Astrocyte (in vitro differentiated cells and primary cell): ENCODE data around the gene RSPH6A. TPM values are rescaled to one million over a fixed set of nuclear protein-coding genes. Genes with fewer than 3 reads are reported as not detected.

Experiments
- DNase-seq: peaks from one replicate; pipeline ENCODE4 v3.0.0-alpha.2; 2010; ENCODE audit warnings: low read depth
- FAIRE-seq: peaks from 2 replicates; lab custom pipeline; 2011; peaks lifted over from hg19 to GRCh38; lab: Jason Lieb, UNC
- H2AFZ ChIP-seq: 2 replicates; pipeline ENCODE4 v1.6.0; 2012; ENCODE audit warnings: low read depth, low read length, inconsistent platforms
- H3K27ac ChIP-seq: 2 replicates; pipeline ENCODE4 v1.5.1; 2011; ENCODE audit warnings: low read depth, low read length, inconsistent platforms
- H3K27me3 ChIP-seq: 2 replicates; pipeline ENCODE4 v1.6.0; 2011; ENCODE audit warnings: low read length, inconsistent platforms; ENCODE audit not compliant: insufficient read depth
- H3K36me3 ChIP-seq: 2 replicates; pipeline ENCODE4 v1.5.1; 2011; ENCODE audit warnings: low read length, inconsistent platforms; ENCODE audit not compliant: insufficient read depth
- H3K4me1 ChIP-seq: 2 replicates; pipeline ENCODE4 v1.5.1; 2011; ENCODE audit warnings: low read length, inconsistent platforms; ENCODE audit not compliant: insufficient read depth
- H3K4me2 ChIP-seq: 2 replicates; pipeline ENCODE4 v1.6.0; 2012; ENCODE audit warnings: low read length, inconsistent platforms
- H3K4me3 ChIP-seq: 2 replicates; pipeline ENCODE4 v1.5.1; 2011; ENCODE audit warnings: low read depth, mild to moderate bottlenecking, low read length, inconsistent platforms; ENCODE audit not compliant: insufficient read depth
- H3K79me2 ChIP-seq: 2 replicates; pipeline ENCODE4 v1.6.0; 2012; ENCODE audit warnings: mild to moderate bottlenecking, low read length, inconsistent platforms; ENCODE audit not compliant: insufficient read depth
- H3K9ac ChIP-seq: 2 replicates; pipeline ENCODE4 v1.6.0; 2012; ENCODE audit warnings: mild to moderate bottlenecking, low read length, inconsistent platforms
- H3K9me3 ChIP-seq: 2 replicates; pipeline ENCODE4 v1.5.1; 2012; ENCODE audit warnings: low read depth, mild to moderate bottlenecking, low read length, inconsistent platforms; ENCODE audit not compliant: insufficient read depth
- H4K20me1 ChIP-seq: 2 replicates; pipeline ENCODE4 v1.6.0; 2012; ENCODE audit warnings: low read length, inconsistent platforms; ENCODE audit not compliant: insufficient read depth
- H3K27ac Mint-ChIP-seq: one replicate; pipeline ENCODE4 v1.8.0; 2021; ENCODE audit warnings: mild to moderate bottlenecking, mixed read lengths; ENCODE audit not compliant: unreplicated experiment
- H3K27me3 Mint-ChIP-seq: one replicate; pipeline ENCODE4 v1.8.0; 2021; ENCODE audit warnings: low read depth, mixed read lengths; ENCODE audit not compliant: unreplicated experiment
- H3K36me3 Mint-ChIP-seq: one replicate; pipeline ENCODE4 v1.8.0; 2021; ENCODE audit warnings: low read depth, mixed read lengths; ENCODE audit not compliant: unreplicated experiment
- H3K4me1 Mint-ChIP-seq: one replicate; pipeline ENCODE4 v1.8.0; 2021; ENCODE audit warnings: low read depth, mixed read lengths; ENCODE audit not compliant: unreplicated experiment
- H3K4me3 Mint-ChIP-seq: one replicate; pipeline ENCODE4 v1.8.0; 2021; ENCODE audit warnings: mild to moderate bottlenecking, moderate library complexity, mixed read lengths; ENCODE audit not compliant: unreplicated experiment
- H3K9me3 Mint-ChIP-seq: one replicate; pipeline ENCODE4 v1.8.0; 2021; ENCODE audit warnings: mild to moderate bottlenecking, mixed read lengths; ENCODE audit not compliant: unreplicated experiment
- CTCF ChIP-seq: IDR thresholded peaks from 2 replicates; pipeline ENCODE4 v1.5.1; 2011; ENCODE audit warnings: low read depth, mild to moderate bottlenecking, inconsistent platforms, low read length, moderate library complexity; ENCODE audit not compliant: insufficient read depth
- EZH2 ChIP-seq: IDR thresholded peaks from 2 replicates; pipeline ENCODE4 v1.6.1; 2012; ENCODE audit warnings: mild to moderate bottlenecking, low read length, inconsistent platforms; ENCODE audit not compliant: insufficient read depth
- total RNA-seq: library from RNA; stranded (reverse); gene quantifications from 2 replicates; pipeline ENCODE4 v1.2.1, GENCODE V29; 2021

The RSPH6A gene
- total RNA-seq, 1 donor from 2014 or later, result 0.23 TPM

GRCh38 chr19:45825917-45826893 is 11.1 kb upstream of the RSPH6A start:
- no peaks in the 10 kb centered on the region for H3K9me3 ChIP-seq
- no peak overlapping the region for H3K9ac ChIP-seq
- no peak overlapping the region for H3K4me2 ChIP-seq
- TF ChIP-seq CTCF (no peak), EZH2 (no peak)
- no peaks in the 10 kb centered on the region for H3K4me1 ChIP-seq
- H4K20me1 ChIP-seq, result peaks cover 8% of the 10 kb centered on the region
- Mint-ChIP-seq H3K4me3 (no peak overlapping the region), H3K9me3 (no peaks in the 10 kb centered on the region), H3K4me1 (no peaks in the 10 kb centered on the region), H3K27me3 (no peaks in the 10 kb centered on the region), H3K27ac (no peak overlapping the region), H3K36me3 (peaks cover 23% of the 10 kb centered on the region)
- no peaks in the 10 kb centered on the region for H3K79me2 ChIP-seq
- no peak overlapping the region for H3K27ac ChIP-seq
- no peak overlapping the region for H3K4me3 ChIP-seq
- no peak for FAIRE-seq
- peaks cover 33% of the 10 kb centered on the region for H3K36me3 ChIP-seq
- H2AFZ ChIP-seq, result no peak overlapping the region
- no peaks in the 10 kb centered on the region for H3K27me3 ChIP-seq
- DNase-seq, result no peak

GRCh38 chr19:45825263-45825605 is 10.1 kb upstream of the RSPH6A start:
- Histone ChIP-seq H4K20me1 (peaks cover 6% of the 10 kb centered on the region), H3K9me3 (no peaks in the 10 kb centered on the region), H2AFZ (no peak overlapping the region), H3K9ac (no peak overlapping the region), H3K27me3 (no peaks in the 10 kb centered on the region), H3K4me1 (no peaks in the 10 kb centered on the region), H3K4me3 (no peak overlapping the region), H3K4me2 (no peak overlapping the region), H3K27ac (no peak overlapping the region), H3K79me2 (no peaks in the 10 kb centered on the region), H3K36me3 (peaks cover 35% of the 10 kb centered on the region)
- no peak for TF ChIP-seq CTCF
- no peak for TF ChIP-seq EZH2
- H3K4me3 Mint-ChIP-seq, result no peak overlapping the region
- FAIRE-seq (no peak), DNase-seq (no peak)
- no peaks in the 10 kb centered on the region for H3K27me3 Mint-ChIP-seq
- H3K27ac Mint-ChIP-seq, result no peak overlapping the region
- no peaks in the 10 kb centered on the region for H3K9me3 Mint-ChIP-seq
- H3K4me1 Mint-ChIP-seq, result no peaks in the 10 kb centered on the region
- peaks cover 24% of the 10 kb centered on the region for H3K36me3 Mint-ChIP-seq
